GM19043 (cell line): ENCODE data around the gene NDUFB6.
"Not testable (repeated sequence)": the region's sequence is repeated elsewhere in the genome, so short reads cannot be mapped to it uniquely, and the experiment has no call there.

ENCODE experiments used
- ATAC-seq: cut with Tn5 transposase; IDR thresholded peaks from one replicate; pipeline ENCODE4 v1.9.1; 2021; ENCODE audit warnings: low read depth; ENCODE audit not compliant: unreplicated experiment

The NDUFB6 gene

GRCh38 chr9:32571969-32572899 is 725 bp downstream of the NDUFB6 start:
- peak; percentile 90 for ATAC-seq

GRCh38 chr9:32570262-32570661 is 2.7 kb downstream of the NDUFB6 start:
- no peak for ATAC-seq

- no peak for ATAC-seq
Measured at GRCh38 chr9:32566770-32567169, 6.2 kb downstream of the NDUFB6 start.

- ATAC-seq, result no peak
Measured at GRCh38 chr9:32565967-32566366, 7.0 kb downstream of the NDUFB6 start.

- ATAC-seq, result no peak
Measured at GRCh38 chr9:32558408-32558934, 14.5 kb downstream of the NDUFB6 start.

DNA sequence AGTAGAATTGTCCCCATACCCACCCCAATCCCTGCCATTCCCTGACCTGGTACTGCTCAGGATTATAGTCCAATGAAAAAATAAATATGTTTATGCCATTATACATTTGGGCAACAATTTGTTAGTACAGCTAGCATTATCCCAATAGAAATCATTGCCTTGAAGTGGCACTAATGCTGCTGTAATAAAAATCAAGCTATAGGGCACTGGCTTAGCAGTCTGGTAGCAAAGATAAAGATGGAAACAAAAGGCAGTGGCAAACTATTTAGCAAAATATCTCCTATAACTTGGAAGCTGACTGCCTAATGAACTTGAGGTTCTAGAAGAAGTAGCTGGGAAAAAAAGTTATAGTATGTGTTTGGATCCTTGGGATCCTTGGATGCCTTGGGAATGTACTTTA is 18.4 kb downstream of the NDUFB6 start:
- ATAC-seq, result no peak

DNA sequence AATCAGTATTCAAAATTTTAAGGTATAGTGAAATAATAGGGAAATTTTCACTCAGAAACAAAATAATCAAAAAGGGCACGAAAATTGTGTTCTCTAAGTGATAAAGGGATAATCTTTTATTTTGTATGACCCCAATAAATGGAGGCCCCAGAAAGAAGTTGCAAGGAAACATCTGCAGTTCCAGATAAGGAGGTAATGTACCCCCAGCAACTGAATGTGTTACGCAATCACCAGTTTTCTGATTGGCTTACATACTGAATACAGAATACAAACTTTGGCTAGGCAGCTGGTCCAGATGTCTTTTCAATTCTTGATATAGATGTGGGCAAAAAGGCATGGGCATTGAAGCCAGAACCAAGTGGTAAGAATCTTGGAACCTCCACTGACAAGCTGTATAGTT is 18.9 kb downstream of the NDUFB6 start:
- ATAC-seq, result no peak

GRCh38 chr9:32552172-32552872 is 20.6 kb downstream of the NDUFB6 start, which contains the start of the genes SMIM27 and TOPORS:
Gene SMIM27 (plus strand): TSS chr9:32552327. CDS start chr9:32552435, 108 bp downstream.
Gene TOPORS (minus strand): TSS chr9:32552586. CDS start chr9:32552436, 150 bp downstream.
- ATAC-seq, result peak; percentile 66

DNA sequence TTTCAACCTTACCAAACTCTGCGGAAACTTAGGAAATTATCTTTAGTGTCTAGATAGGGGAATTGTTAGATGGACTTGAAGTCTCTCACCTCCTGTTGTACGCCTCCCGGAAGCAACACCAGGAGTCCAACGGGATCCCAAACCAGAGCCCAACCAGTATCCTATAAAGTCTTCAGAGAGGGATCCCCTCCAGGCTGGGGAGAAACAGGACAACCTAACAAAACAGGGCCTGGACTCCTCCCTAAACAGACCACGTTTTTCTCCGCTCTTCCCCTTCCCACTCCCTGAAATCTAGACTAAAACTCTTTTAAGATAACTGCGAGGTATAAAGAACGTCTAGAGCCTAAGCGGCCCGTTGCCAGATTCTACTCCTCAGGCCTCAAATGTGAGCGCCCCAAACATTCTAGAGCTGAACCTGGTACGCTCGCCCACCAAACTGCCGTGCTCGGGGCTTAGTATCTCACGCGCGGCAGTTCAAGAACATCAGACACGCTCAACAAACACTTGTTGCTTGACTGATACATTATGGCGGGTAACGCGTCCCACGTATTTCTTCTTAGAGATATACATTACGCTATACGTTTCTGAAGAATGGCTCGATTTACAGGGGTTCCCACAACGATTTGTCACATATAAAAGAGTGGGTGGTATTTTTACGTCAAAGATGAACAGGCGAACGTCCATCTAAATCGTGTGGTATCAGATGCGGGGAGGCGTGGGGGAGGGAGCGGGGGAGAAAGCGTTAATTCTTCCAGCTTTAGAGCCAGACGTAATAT is 21.5 kb downstream of the NDUFB6 start:
- peak; percentile 2 for ATAC-seq

DNA sequence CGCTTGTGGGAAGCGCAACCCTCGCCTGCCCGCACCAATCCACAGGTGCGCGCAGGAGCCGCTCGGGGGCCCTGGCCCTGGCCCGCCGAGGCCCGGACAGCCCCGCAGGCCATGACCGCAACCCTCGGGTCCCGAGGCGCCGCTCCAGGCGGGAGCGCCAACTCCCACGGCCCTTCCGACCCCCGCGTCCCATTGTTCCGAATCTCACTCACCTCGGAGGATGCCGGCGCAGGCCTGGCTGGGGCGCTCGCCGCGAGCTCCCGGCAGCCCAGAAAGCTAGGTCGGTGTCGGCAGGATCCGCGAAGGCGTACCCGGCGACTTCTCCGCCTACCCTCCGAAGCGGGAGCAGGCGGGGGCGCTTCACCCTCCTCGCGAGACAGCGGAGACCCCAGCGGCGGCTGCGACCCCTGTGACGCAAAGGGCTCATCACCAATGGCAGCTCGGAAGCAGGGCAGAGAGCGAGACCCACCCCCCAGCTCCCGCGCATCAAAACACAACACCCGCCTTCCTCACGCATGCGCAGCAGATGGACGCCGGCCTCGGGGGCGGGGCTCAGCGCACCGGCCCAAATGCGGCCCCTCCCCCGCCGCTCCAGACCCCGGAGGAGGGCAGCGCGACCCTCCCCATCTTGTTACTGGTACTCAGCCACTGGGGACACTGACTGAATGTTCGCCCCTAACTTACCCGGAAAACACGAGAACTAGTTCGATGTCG is 22.2 kb downstream of the NDUFB6 start:
- peak; percentile 63 for ATAC-seq

DNA sequence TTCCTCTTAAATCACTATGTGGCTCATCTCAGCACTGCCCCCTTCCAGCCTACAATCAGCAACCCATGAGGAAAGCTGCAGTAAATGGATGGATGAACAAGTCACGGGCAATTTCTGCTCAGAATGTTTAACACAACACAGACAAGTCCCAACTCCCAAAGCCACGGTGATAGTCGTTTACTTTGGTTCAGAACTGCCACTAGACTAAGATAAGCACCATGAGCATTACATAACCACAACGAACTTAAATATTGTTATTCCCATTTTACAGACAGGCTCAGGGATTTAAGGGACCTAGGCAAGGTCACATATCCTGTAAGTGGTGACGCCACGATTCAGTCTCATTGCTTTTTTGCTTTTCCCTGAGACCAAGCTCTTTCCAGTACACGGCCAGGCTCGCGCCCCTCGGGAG is 22.8 kb downstream of the NDUFB6 start:
- no peak for ATAC-seq

DNA sequence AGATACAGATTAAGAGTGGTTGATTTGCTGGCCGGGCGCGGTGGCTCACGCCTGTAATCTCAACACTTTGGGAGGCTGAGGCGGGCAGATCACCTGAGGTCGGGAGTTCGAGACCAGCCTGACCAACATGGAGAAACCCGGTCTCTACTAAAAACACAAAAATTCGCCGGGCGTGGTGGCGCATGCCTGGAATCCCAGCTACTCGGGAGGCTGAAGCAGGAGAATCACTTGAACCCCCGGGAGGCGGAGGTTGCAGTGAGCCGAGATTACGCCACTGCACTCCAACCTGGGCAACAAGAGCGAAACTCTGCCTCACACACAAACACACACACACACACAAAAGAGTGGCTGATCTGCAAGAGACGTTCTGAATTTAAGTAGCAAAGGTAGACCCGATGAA is 24.7 kb downstream of the NDUFB6 start:
- ATAC-seq, result not testable (repeated sequence)

GRCh38 chr9:32545884-32546283 is 27.1 kb downstream of the NDUFB6 start:
- no peak for ATAC-seq

DNA sequence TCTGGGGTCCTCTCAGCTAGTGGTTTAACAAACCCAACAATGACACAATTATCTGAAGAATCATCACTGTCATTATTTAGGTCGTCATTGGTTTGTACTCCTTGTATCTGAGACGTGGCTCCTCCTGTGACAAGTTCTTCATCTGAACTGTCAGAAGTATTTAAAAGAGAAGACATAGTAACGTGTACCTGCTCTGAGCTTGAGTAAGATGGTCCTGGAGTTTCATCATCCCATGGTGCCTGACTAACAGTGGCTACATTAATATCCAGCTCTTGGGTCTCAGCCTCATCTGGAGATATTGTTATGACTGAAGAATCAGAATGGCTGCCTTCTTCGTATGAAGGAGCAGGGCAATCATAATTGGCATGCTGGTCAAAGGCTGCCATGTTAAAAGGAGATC is 29.9 kb downstream of the NDUFB6 start:
- ATAC-seq, result no peak

DNA sequence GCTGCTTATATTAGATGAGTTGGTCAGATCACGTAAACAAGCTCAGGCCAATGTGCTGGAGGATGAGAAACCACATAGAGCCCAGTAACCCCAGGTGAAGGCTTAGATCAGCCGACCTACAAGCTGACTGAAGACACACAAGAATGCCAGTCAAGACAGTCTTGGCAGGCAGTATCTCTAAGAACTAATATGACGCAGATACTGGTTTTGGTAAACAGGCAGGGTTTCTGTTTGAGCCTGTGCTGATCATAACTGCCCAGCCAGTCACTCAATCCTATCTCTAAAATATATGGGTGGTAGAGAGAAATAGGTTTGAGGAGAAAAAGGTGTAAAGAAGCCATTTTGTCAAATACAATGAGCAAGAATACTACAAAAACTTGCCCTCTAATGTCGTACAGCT is 39.1 kb downstream of the NDUFB6 start:
- no peak for ATAC-seq

- no peak for ATAC-seq
Measured at GRCh38 chr9:32533336-32533735, 39.6 kb downstream of the NDUFB6 start.

DNA sequence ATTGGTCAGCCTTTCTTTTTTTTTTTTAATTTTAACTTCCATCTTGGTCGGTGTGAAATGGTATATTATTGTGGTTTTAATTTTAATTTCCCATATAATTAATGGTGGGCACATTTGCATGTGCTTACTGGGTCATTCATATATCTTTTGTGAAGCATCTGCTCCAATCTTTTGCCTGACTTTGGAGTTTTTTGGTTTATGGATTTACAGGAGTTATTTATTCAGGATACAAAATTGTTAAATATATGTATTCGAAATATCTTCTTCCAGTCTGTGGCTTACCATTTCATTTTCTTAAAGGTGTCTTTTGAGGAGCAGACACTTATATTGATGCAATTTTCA is 46.3 kb downstream of the NDUFB6 start:
- ATAC-seq, result no peak

DNA sequence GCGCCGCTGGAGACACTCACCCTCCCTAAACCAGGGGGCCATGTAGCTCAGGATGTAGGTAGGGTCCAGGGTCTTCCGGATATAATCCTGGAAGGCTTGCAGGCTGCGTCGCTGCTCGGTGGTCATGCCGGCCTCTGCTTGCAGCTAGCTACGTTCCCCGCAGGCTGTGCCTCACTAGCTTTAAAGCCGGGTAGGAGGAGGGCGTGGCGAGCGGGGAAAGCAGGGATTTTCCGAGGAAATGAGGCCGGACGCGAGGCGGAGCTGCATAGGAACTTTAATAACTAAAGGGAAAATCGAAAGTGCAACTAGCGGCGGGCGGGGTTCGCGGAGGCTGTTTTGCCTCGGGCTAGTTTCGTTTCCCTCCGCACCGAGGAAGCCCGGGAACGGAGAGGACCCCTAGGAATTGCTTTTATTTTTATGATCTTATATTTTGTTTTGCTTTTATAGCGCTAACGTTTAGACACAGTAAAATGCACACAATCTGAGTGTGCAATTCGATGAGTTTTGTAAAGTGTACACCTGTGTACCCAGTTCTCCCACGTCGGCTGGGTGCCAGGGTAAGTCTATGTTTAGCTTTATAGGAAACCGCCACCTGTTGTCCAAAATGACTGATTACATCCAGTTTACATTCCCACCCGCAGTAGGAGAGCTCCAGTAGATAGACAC is 46.8 kb downstream of the NDUFB6 start, which contains the start of gene RIGI:
Gene RIGI, minus strand, starts transcription at position 156 of the 666 bp plus-strand sequence. Its CDS starts 30 bp downstream, at position 126.
- peak; percentile 53 for ATAC-seq

- peak; percentile 6 for ATAC-seq
Measured at GRCh38 chr9:32525709-32526030, 47.3 kb downstream of the NDUFB6 start.
